ENCODE measurements around the gene TRIP13.

DNA sequence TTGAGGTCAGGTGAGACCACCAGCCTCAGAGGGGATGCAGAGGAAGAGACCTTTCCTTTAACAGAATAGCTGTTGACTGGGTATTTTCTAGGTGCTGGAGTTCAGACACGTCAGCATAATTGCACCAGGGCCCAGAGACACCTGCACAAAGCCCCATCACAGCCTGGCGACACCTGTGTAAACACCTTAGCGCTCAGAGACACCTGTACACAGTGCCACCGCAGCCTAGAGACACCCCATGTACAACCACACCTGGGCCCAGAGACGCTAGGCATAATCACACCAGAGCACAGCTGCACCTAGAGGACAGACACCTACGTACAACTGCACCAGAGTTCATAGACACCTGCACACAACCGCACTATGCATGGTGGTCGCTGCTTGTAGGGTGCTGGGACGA, 1.0 kb downstream of the TRIP13 start:
- TF ChIP-seq POLR2AphosphoS5 (IDR thresholded peaks at IDR 0.05) = no peak
- TF ChIP-seq, protein P1, sequence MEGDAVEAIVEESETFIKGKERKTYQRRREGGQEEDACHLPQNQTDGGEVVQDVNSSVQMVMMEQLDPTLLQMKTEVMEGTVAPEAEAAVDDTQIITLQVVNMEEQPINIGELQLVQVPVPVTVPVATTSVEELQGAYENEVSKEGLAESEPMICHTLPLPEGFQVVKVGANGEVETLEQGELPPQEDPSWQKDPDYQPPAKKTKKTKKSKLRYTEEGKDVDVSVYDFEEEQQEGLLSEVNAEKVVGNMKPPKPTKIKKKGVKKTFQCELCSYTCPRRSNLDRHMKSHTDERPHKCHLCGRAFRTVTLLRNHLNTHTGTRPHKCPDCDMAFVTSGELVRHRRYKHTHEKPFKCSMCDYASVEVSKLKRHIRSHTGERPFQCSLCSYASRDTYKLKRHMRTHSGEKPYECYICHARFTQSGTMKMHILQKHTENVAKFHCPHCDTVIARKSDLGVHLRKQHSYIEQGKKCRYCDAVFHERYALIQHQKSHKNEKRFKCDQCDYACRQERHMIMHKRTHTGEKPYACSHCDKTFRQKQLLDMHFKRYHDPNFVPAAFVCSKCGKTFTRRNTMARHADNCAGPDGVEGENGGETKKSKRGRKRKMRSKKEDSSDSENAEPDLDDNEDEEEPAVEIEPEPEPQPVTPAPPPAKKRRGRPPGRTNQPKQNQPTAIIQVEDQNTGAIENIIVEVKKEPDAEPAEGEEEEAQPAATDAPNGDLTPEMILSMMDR (IDR thresholded peaks at IDR 0.05) = no peak
- TF ChIP-seq EP300 (IDR thresholded peaks at IDR 0.05) = no peak
